Breast epithelium (tissue), 3 donors: ENCODE results near the gene FUT8.

ENCODE experiments used
- POLR2A ChIP-seq: fragments of 450-650 bp; IDR thresholded peaks from one replicate; pipeline ENCODE4 v1.6.1; 2016; ENCODE audit warnings: antibody characterized with exemption, mild to moderate bottlenecking, moderate library complexity
- TF ChIP-seq, protein P1 (sequence below), 3 donors: fragments of 450-650 bp; IDR thresholded peaks; one replicate each; pipeline ENCODE4 v1.5.1; 2016 to 2017; ENCODE audit warnings: antibody characterized with exemption in 3 of 3, mild to moderate bottlenecking in 3 of 3, moderate library complexity in 3 of 3

DNA sequence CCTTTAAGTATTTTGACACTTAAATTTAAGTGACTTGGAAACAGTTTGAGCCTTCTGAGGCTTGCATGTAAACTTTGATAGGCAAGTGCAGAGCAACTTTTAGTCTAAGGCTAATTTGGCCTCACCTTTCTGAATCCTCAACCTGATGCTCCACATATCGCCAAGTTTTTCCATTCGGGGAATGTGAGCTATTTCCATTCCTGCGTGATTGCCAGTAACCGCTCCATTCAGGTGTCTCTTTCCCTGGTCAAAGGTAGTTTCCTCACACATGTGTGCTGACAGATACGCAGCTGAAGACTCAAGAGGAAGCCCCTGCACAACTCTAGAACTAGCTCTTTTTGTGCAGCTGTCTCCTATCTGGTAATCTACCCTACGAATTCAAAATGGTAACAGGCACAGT, 25.4 kb upstream of the FUT8 start:
- TF ChIP-seq, protein P1, sequence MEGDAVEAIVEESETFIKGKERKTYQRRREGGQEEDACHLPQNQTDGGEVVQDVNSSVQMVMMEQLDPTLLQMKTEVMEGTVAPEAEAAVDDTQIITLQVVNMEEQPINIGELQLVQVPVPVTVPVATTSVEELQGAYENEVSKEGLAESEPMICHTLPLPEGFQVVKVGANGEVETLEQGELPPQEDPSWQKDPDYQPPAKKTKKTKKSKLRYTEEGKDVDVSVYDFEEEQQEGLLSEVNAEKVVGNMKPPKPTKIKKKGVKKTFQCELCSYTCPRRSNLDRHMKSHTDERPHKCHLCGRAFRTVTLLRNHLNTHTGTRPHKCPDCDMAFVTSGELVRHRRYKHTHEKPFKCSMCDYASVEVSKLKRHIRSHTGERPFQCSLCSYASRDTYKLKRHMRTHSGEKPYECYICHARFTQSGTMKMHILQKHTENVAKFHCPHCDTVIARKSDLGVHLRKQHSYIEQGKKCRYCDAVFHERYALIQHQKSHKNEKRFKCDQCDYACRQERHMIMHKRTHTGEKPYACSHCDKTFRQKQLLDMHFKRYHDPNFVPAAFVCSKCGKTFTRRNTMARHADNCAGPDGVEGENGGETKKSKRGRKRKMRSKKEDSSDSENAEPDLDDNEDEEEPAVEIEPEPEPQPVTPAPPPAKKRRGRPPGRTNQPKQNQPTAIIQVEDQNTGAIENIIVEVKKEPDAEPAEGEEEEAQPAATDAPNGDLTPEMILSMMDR (IDR thresholded peaks at IDR 0.05), result no peak
- TF ChIP-seq POLR2A, result no peak
